HL-60/S4 treated with retinoic acid at 250 ng/mL for 4 days and 3 days (cell line): ENCODE data around the gene PLCXD3.

ENCODE experiments used
- in situ Hi-C: fragments of 300-500 bp; cut with MboI; formaldehyde crosslinking; loops from 2 replicates; pipeline ENCODE4 v1.7.0; 2022; ENCODE audit warnings: low sequenced_read_pairs

The PLCXD3 gene

GRCh38 chr5:41291323-41291722 is 219.1 kb downstream of the PLCXD3 start:
- in situ Hi-C loops = no loop called here

- in situ Hi-C loops = no loop called here
These were observed 219.6 kb downstream of the PLCXD3 start for GRCh38 chr5:41290810-41291209.

DNA sequence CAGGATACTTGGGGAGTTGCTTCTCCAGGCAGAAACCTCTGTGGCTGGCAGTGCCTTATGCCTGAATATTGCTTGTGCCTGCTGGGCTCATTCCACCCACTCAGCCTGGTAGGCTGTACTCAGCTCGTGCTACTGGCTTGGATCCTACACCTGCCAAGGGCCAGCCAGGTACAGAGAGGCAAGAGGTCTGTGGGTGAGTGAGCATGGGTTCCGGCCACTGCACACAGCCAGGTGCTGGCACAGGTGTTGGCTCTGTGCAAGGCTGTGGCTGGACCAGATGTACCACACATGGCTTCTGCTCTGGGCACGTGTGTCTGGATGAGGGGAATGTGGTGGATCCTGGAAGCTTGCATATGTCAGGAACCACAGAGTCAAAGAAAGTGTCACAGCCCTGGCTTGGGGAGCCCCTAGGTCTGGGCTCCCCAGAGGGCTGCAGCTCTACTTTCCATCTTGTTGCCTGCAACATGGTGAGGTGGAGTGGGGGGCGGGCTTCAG is 220.4 kb downstream of the PLCXD3 start:
- in situ Hi-C loops = no loop called here

DNA sequence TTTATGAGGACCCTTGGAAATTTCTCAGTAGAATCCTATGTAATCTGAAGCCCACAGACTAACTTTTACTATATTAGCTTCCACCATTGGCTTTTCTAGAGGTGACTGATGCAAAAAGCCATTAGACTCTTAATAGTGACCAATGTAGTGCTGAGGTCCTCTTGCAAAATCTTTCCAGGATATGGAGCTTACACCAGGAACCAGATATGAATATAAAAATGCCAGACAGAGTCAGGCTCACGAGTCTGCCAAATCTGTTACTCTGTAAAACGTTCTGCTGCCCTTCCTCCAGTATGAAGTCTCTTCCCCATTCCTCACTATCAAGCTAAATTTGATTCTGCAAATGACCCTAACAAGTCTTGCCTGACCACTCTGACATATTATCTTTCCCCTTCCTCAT is 223.7 kb downstream of the PLCXD3 start:
- in situ Hi-C loops = no loop called here

GRCh38 chr5:41286165-41286564 is 224.2 kb downstream of the PLCXD3 start:
- in situ Hi-C loops = no loop called here

- in situ Hi-C loops = no loop called here
These were observed 225.5 kb downstream of the PLCXD3 start for GRCh38 chr5:41284938-41285337.

DNA sequence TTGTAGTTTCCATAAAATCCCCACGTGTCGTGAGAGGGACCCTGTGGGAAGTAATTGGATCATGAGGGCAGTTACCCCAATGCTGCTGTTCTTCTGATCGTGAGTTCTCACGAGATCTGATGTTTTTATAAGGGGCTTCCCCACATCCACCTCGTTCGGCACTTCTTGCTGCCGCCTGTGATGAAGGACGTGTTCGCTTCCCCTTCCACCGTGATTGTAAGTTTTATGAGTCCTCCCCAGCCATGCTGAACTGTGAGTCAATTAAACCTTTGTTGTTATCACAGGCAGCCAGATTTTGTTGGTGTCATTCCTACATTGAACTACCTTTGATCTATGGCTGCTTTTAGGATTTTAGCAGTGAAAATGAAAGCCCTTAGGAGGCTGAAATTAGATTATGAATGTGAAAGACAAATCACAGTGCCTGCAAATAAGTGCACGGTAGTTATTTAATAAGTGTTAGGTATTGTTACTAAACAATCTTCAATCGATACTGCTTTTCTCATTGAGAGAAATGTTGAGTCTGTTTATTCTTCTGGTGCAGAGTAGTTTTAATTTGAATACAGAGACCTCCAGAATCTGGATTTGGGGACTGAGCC is 229.1 kb downstream of the PLCXD3 start:
- in situ Hi-C loops = no loop called here

DNA sequence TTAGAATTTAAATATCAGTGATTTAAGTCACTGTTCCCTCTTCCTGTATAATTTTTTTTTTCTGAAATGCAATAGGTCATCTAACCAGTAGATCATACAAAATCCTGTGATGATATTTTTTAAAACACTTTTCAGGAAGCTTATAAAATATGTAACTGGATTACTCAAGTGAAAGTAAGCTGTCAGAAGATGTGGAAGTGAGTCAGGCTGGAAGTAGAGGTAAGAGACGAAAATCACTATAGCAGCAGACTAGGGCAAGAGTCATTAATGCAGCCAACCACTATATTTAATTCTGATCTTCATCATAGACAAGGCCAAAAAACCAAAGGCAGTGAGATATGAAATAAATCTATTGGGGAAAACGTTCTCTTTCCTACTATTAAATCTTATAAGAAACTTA is 231.4 kb downstream of the PLCXD3 start:
- in situ Hi-C loops = no loop called here

GRCh38 chr5:41277476-41278245 is 232.7 kb downstream of the PLCXD3 start:
- in situ Hi-C loops = no loop called here

DNA sequence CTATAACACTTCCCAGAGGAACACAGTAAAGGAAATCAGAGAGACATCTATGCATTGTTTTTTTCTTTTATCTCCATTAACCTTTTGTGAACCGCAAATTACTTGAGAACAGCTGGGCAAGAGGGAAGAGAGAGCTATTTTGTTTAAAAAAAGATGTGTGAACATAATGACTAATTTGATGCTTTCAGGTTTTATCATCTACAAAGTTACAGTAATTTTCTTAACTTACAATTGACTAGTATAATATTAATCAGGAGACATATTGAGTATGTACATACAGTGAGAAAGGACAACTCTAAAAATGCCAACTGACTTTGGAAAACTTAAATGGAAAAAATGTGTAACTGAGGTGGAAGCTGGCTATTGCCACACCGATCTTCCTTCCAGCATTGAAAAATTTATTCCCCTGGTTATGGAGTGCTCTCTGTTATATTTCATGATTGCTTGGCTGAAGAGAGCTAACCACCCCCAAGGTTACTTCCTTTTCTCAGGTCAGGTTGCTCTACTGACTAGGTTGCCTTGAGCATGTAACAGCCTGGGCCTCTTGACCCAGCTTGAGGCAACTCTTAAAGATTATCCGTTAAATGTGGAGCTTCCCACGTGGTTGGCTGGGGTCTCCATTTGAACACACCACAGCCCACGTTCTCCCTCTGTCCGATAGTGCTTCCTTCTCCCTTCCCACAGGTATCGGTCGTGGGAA is 234.4 kb downstream of the PLCXD3 start:
- in situ Hi-C loops = no loop called here

DNA sequence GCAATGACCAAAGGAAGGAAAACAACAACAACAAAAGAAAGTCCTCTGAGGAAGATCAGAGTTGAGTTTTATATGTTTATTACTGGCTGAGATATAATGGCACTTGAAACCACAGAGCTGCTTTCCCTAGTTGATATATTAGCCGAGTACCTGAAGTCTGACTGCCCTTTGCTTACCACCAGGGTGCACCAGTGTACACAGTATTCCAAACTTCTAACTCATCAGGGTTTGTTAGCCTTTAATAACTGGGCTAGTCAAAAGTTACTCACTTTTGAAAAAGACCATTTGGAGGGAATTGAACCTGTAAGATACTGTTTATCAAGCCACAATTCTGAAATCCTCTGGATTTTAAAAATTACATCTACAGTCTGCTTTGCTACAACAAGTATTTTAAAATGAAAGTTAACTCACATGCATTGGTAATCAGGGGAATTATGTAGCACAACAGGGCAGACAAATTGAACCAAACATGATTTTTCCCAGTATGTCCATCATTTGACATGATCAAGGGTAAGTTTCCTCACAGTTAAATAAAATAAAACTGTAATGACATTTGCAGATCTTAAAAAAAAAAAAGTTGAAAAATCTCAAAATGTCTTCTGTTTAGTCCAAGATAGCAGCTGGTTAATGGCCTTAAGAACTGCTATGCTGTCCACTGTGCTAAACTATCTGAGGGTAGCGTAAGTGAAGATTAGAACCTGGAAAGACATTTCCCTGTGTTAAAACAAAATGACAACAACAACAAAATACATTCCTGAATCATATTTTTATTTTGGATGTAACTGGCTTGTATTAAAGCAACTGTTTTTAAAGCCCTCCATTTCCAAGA is 239.8 kb downstream of the PLCXD3 start:
- in situ Hi-C loops = no loop called here

GRCh38 chr5:41268894-41269293 is 241.5 kb downstream of the PLCXD3 start:
- in situ Hi-C loops = no loop called here

GRCh38 chr5:41266377-41266776 is 244.0 kb downstream of the PLCXD3 start:
- in situ Hi-C loops = no loop called here

DNA sequence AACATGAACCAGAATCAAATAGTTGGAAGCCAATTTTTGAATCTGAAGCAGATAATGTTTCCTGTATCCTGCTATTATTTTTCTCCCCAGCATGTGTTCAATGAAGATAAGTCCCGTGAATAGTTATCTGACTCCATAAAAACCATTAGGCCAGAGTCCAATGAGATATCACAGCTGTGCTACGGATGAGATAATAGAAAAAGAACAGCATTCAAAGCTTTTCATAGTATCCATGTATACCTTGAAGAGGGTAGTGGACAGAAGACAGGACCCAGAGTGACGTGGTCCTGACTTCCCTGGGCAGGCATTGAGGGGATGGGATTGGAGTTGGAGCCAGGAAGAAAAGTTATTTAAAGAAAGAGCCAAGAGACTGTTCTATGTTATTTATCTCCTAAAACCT is 246.4 kb downstream of the PLCXD3 start:
- in situ Hi-C loops = no loop called here

DNA sequence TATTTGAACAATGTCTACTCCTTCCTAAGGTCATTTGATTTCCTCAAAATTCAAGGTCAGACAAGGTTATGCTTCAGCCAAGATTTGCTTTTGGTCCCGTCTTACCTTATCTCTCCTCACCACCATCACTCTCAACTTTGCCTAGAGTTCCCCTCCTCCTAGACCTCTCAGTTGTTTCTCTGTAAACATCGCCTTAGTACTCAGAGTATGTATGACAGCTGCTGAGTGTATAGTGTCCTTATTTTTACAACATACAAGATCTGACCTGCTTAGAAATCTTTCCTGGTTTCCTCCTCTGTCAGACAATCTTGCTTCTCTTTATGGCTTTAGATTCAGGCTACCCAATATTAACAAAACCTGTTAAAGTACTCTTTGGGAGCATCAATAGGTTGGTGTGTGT is 247.1 kb downstream of the PLCXD3 start:
- in situ Hi-C loops = no loop called here
